Loucy (cell line): Measurements from ENCODE around the gene PSMG3.

Experiments used
- H2AFZ ChIP-seq: fragments of 200-600 bp; sonication (generic); 2 replicates; pipeline ENCODE4 v1.6.0; 2016; ENCODE audit warnings: antibody characterized with exemption, mild to moderate bottlenecking, low read length, moderate library complexity
- H3F3A ChIP-seq: fragments of 200-600 bp; 2 replicates; pipeline ENCODE4 v1.6.0; 2016; ENCODE audit warnings: antibody characterized with exemption, low read depth, mild to moderate bottlenecking
- H3K27me3 ChIP-seq: fragments of 200-600 bp; sonication (generic); 2 replicates; pipeline ENCODE4 v1.6.1; 2014; ENCODE audit warnings: low read length, mild to moderate bottlenecking; ENCODE audit not compliant: insufficient read depth, poor library complexity, severe bottlenecking
- H3K36me3 ChIP-seq: fragments of 200-600 bp; sonication (generic); 2 replicates; pipeline ENCODE4 v1.6.1; 2016; ENCODE audit warnings: low read length; ENCODE audit not compliant: insufficient read depth
- H3K4me1 ChIP-seq: fragments of 200-600 bp; sonication (generic); 2 replicates; pipeline ENCODE4 v1.5.1; 2014; ENCODE audit warnings: low read length, mild to moderate bottlenecking; ENCODE audit not compliant: insufficient read depth, poor library complexity, severe bottlenecking
- H3K4me2 ChIP-seq: fragments of 200-600 bp; sonication (generic); 2 replicates; pipeline ENCODE4 v1.6.0; 2014; ENCODE audit warnings: antibody characterized with exemption, low read length, low read depth, mild to moderate bottlenecking; ENCODE audit not compliant: poor library complexity, severe bottlenecking
- H3K4me3 ChIP-seq: fragments of 200-600 bp; sonication (generic); 2 replicates; pipeline ENCODE4 v1.5.1; 2014; ENCODE audit warnings: low read length, mild to moderate bottlenecking, mixed read lengths; ENCODE audit not compliant: poor library complexity, severe bottlenecking
- H3K79me2 ChIP-seq: fragments of 200-600 bp; sonication (generic); 2 replicates; pipeline ENCODE4 v1.6.1; 2014; ENCODE audit warnings: low read length; ENCODE audit not compliant: insufficient read depth
- H3K9ac ChIP-seq: fragments of 200-600 bp; sonication (generic); 2 replicates; pipeline ENCODE4 v1.6.0; 2014; ENCODE audit warnings: mild to moderate bottlenecking, low read depth, low read length, moderate library complexity; ENCODE audit not compliant: poor library complexity, severe bottlenecking
- H3K9me2 ChIP-seq: fragments of 200-600 bp; sonication (generic); replicated peaks from 2 replicates; pipeline ENCODE4 v1.6.1; 2016; ENCODE audit warnings: low read depth, low read length, mixed read lengths
- H3K9me3 ChIP-seq: fragments of 200-600 bp; sonication (generic); 2 replicates; pipeline ENCODE4 v1.6.1; 2014; ENCODE audit warnings: mild to moderate bottlenecking, antibody characterized with exemption, low read length, low read depth; ENCODE audit not compliant: insufficient read depth
- H4K20me1 ChIP-seq: fragments of 200-600 bp; sonication (generic); 2 replicates; pipeline ENCODE4 v1.6.0; 2014; ENCODE audit warnings: antibody characterized with exemption, low read length, mild to moderate bottlenecking; ENCODE audit not compliant: insufficient read depth, poor library complexity, severe bottlenecking
- CTCF ChIP-seq: fragments of 200-600 bp; sonication (generic); conservative IDR thresholded peaks from 2 replicates; pipeline ENCODE4 v1.5.1; 2014; ENCODE audit warnings: mild to moderate bottlenecking, antibody characterized with exemption, low read length
- EZH2phosphoT487 ChIP-seq: fragments of 200-600 bp; IDR thresholded peaks from 2 replicates; pipeline ENCODE4 v1.6.1; 2018; ENCODE audit warnings: antibody characterized with exemption, mild to moderate bottlenecking, moderate library complexity, borderline replicate concordance

The PSMG3 gene

DNA sequence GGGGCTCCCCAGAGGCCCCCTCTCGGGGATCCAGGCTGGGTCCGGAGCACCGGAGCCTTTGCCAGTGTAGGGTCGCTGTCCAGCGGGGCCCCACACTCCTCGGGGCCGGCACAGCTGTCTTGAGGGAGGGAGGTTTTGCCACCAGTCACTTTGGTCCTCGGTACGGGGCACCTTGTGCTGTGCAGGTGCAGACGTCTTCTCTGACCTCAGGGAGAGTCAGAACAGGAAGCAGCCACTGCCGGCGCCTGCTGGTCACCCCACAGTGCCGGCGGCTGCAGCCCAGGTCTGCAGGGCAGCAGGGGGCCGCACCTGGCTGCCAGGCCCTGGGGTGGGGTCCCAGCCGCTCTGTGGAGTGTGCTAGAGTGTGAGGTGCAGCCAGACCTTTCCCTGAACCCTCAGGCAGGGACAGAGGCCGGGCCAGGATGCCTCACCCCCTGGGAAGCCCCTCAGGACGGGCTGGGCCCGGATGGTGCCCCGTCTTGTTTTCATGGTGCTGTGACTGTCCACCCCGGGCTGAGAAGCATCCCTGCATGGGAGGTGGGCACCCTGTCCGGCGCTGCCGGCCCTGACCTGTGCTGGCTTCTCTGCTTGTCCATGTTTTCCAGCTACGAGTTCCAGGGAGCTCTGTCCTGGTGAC, 31.2 kb downstream of the PSMG3 start:
- peaks cover 62% of the 10 kb centered on the region for H3K79me2 ChIP-seq
- H3F3A ChIP-seq, result no peaks in the 10 kb centered on the region
- no peaks in the 10 kb centered on the region for H3K9me3 ChIP-seq
- H2AFZ ChIP-seq, result no peak overlapping the region
- H3K9me2 ChIP-seq, result no peaks in the 10 kb centered on the region
- H3K27me3 ChIP-seq, result no peaks in the 10 kb centered on the region
- H3K4me1 ChIP-seq, result peaks cover 8% of the 10 kb centered on the region
- no peak for TF ChIP-seq CTCF
- TF ChIP-seq EZH2phosphoT487, result no peak
- H3K4me3 ChIP-seq, result no peak overlapping the region
- no peak overlapping the region for H3K9ac ChIP-seq
- no peak overlapping the region for H3K4me2 ChIP-seq
- peaks cover 66% of the 10 kb centered on the region for H4K20me1 ChIP-seq
- H3K36me3 ChIP-seq, result peaks cover 60% of the 10 kb centered on the region; the same call in 1 of the 2 replicates

DNA sequence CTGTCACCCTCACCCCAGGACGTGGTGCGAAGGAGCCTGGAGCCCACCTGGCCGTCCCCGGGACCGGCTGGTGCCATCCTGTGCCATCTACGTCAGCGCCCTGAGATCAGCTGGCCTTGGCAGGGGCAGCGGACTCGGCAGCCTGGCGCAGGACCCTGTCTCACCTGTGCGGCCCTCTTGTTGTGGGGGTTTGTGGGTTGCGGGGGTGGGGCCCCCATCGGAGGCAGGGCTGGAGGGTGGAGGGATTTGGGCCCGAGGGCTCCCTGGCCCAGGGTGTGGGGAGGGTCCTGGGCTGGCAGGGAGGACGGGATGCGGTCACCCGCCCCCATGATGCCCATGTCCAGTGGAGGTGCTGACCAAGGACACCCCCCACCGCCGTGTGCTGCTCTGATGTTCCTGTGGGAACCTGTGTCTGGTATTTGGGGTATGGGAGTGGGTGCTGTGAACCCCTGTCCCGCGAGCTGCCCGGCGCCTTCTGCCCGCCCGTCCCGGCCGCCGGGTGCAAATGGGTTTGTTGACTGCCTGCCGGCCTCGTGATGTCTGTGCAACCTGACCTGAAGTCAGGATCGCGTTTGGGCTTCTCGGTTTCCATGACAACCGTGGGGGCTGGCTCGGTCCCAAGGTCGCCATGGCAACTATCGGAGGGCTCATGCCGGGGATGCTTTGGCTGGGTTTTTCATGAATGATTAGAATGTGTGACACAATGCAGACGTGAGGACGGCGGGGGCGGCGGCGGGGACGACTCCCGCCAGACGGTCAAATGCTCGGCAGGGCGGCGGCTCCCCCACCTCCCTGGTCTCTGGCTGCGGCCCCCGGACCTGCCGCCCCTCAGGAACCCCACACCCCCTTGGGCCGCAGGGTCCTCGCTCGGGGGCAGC, 32.1 kb downstream of the PSMG3 start:
- H3K9me2 ChIP-seq, result no peaks in the 10 kb centered on the region
- peaks cover 74% of the 10 kb centered on the region for H4K20me1 ChIP-seq
- peaks cover 52% of the 10 kb centered on the region; the same call in 1 of the 2 replicates for H3K36me3 ChIP-seq
- no peak overlapping the region for H3K4me3 ChIP-seq
- no peak overlapping the region for H2AFZ ChIP-seq
- no peak for TF ChIP-seq CTCF
- TF ChIP-seq EZH2phosphoT487, result no peak
- no peak overlapping the region for H3K9ac ChIP-seq
- no peaks in the 10 kb centered on the region for H3K27me3 ChIP-seq
- peaks cover 71% of the 10 kb centered on the region for H3K79me2 ChIP-seq
- H3K9me3 ChIP-seq, result no peaks in the 10 kb centered on the region
- H3K4me2 ChIP-seq, result no peak overlapping the region
- H3F3A ChIP-seq, result no peaks in the 10 kb centered on the region
- peaks cover 17% of the 10 kb centered on the region for H3K4me1 ChIP-seq

DNA sequence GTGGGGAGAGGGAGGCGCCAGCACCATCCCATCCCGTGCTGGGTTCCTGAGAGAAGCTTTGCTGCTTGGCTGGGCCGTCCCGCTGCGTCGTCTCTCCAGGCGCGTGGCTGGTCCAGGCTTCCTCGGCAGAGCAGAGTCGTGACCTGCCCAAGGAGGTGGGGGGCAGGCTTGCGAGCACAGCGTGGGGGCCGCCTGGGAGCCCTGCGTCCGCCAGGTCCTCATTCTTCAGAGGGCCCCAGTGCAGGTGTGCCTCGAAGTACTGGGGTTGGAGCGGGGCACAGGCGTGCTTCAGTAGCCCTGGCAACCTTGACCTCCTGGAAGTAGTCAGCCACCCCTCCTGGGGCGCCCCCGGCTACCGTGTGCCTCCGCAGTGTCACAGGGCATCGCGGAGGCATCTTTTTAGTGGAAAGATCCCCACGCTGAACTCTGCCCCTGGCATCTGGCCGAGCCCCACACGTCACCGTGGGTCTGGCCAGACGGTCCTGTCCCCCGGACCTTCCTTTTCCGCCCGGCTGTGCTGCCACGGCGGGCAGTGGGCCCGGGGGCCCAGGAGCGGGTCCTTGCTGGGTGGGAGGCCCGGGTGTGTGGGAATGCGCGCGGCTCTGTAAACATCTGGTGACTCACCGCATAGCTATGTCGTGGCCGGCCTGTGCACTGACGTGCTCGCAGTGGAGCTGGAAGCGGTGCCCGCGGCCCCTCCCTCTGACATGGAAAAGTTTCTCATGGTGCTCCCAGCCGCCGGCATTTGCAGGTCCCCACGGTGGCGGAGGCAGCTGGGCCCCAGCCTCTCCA, 32.9 kb downstream of the PSMG3 start:
- peaks cover 21% of the 10 kb centered on the region for H3K4me1 ChIP-seq
- H3K9me3 ChIP-seq, result no peaks in the 10 kb centered on the region
- peaks cover 80% of the 10 kb centered on the region for H3K79me2 ChIP-seq
- peaks cover 45% of the 10 kb centered on the region; the same call in 1 of the 2 replicates for H3K36me3 ChIP-seq
- no peaks in the 10 kb centered on the region for H3K27me3 ChIP-seq
- H3K4me2 ChIP-seq, result no peak overlapping the region
- H3F3A ChIP-seq, result no peaks in the 10 kb centered on the region
- no peak overlapping the region for H2AFZ ChIP-seq
- peaks cover 81% of the 10 kb centered on the region for H4K20me1 ChIP-seq
- H3K9ac ChIP-seq, result no peak overlapping the region
- H3K4me3 ChIP-seq, result no peak overlapping the region
- TF ChIP-seq CTCF (no peak), EZH2phosphoT487 (no peak)
- no peaks in the 10 kb centered on the region for H3K9me2 ChIP-seq
